ENCODE results near the gene TAL1.

TAL1 gene

DNA sequence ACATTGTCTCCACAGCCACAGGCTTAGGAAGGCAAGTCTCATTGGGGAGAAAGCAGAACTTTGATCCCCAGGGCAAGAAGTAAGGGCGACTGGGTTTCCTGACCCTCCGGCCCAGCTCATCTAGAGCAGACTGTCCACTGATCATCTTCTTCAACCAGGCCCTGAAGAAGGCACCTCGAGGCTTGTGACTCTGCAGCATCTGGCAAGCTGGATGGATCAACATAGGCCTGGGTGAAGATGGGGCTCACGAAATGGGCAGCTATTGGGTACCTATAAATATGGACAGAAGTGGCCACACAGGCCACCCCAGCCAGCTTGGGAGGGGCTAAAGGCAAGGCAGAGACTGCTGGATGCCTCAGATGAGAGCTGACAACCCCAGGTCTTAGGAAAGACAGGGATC is 13.0 kb downstream of the TAL1 start:
- H4K20me1 ChIP-seq (ENCODE audit: insufficient read depth, low read length, poor library complexity, severe bottlenecking) = no peaks in the 10 kb centered on the region
- H3K27me3 ChIP-seq (ENCODE audit: insufficient read depth, low read length, poor library complexity, severe bottlenecking) = no peaks in the 10 kb centered on the region
- no peaks in the 10 kb centered on the region for H3K4me1 ChIP-seq (ENCODE audit: insufficient read depth, low read length, poor library complexity, severe bottlenecking)
- H3K4me3 ChIP-seq (ENCODE audit: low read length, poor library complexity, severe bottlenecking) = no peak overlapping the region
- no peak overlapping the region for H2AFZ ChIP-seq (ENCODE audit: low read length)
- no peak overlapping the region for H3K9ac ChIP-seq (ENCODE audit: low read depth, low read length, poor library complexity, severe bottlenecking)
- no peak overlapping the region for H3K4me2 ChIP-seq (ENCODE audit: low read depth, low read length, poor library complexity, severe bottlenecking)
- no peaks in the 10 kb centered on the region for H3K9me3 ChIP-seq (ENCODE audit: insufficient read depth, low read depth, low read length)
- H3K9me2 ChIP-seq (replicated peaks; ENCODE audit: low read depth, low read length) = no peaks in the 10 kb centered on the region
- TF ChIP-seq, protein P1, sequence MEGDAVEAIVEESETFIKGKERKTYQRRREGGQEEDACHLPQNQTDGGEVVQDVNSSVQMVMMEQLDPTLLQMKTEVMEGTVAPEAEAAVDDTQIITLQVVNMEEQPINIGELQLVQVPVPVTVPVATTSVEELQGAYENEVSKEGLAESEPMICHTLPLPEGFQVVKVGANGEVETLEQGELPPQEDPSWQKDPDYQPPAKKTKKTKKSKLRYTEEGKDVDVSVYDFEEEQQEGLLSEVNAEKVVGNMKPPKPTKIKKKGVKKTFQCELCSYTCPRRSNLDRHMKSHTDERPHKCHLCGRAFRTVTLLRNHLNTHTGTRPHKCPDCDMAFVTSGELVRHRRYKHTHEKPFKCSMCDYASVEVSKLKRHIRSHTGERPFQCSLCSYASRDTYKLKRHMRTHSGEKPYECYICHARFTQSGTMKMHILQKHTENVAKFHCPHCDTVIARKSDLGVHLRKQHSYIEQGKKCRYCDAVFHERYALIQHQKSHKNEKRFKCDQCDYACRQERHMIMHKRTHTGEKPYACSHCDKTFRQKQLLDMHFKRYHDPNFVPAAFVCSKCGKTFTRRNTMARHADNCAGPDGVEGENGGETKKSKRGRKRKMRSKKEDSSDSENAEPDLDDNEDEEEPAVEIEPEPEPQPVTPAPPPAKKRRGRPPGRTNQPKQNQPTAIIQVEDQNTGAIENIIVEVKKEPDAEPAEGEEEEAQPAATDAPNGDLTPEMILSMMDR (conservative IDR thresholded peaks at IDR 0.05; ENCODE audit: low read length) = no peak
- TF ChIP-seq EZH2phosphoT487 (IDR thresholded peaks at IDR 0.05; ENCODE audit: borderline replicate concordance) = no peak
- H3K79me2 ChIP-seq (ENCODE audit: insufficient read depth, low read length) = no peaks in the 10 kb centered on the region
- no peaks in the 10 kb centered on the region for H3F3A ChIP-seq (ENCODE audit: low read depth)
- H3K36me3 ChIP-seq (ENCODE audit: insufficient read depth, low read length) = no peaks in the 10 kb centered on the region

DNA sequence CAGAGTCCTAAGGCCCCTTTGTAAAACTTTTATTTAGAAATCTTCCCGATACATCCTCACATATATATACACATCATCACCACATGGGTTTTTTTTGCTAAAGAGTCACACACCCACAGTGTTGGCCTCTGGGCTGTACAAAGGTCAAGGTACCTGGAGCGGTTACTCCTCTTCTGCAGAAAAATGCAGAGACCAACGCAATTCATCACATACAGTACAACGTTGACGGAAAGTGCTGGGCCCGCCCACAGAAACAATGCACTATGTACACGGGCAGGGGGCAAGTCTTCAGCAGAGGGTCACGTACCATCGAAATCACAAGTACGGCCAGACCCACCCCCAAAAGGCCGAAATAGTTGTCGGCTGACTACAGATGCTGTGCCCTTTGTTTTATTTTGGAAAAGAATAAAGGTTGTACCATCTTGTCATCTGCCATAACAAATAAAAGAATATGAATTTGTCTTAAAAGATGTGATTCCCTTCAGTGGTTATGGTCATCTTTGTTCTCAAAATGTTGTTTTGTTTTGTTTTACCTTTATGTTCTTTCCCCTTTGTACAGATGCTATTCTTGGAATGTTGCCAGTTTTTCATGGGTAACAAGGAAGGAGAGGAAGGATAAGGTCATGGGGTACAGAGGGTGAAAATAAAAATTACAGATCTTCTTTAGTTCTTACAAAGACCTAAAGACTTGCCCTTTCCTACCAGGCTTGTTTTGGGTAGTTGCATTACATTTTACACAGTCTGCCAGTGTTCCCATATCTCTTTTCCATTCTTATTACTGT is 15.6 kb downstream of the TAL1 start:
- no peaks in the 10 kb centered on the region for H3K9me2 ChIP-seq (replicated peaks; ENCODE audit: low read depth, low read length)
- no peaks in the 10 kb centered on the region for H3F3A ChIP-seq (ENCODE audit: low read depth)
- no peak for TF ChIP-seq EZH2phosphoT487 (IDR thresholded peaks at IDR 0.05; ENCODE audit: borderline replicate concordance)
- TF ChIP-seq, protein P1 (conservative IDR thresholded peaks at IDR 0.05; ENCODE audit: low read length) = no peak
- H3K4me1 ChIP-seq (ENCODE audit: insufficient read depth, low read length, poor library complexity, severe bottlenecking) = no peaks in the 10 kb centered on the region
- H3K36me3 ChIP-seq (ENCODE audit: insufficient read depth, low read length) = no peaks in the 10 kb centered on the region
- H2AFZ ChIP-seq (ENCODE audit: low read length) = no peak overlapping the region
- H4K20me1 ChIP-seq (ENCODE audit: insufficient read depth, low read length, poor library complexity, severe bottlenecking) = no peaks in the 10 kb centered on the region
- H3K9ac ChIP-seq (ENCODE audit: low read depth, low read length, poor library complexity, severe bottlenecking) = no peak overlapping the region
- H3K79me2 ChIP-seq (ENCODE audit: insufficient read depth, low read length) = no peaks in the 10 kb centered on the region
- H3K4me2 ChIP-seq (ENCODE audit: low read depth, low read length, poor library complexity, severe bottlenecking) = no peak overlapping the region
- H3K9me3 ChIP-seq (ENCODE audit: insufficient read depth, low read depth, low read length) = no peaks in the 10 kb centered on the region
- H3K4me3 ChIP-seq (ENCODE audit: low read length, poor library complexity, severe bottlenecking) = no peak overlapping the region
- no peaks in the 10 kb centered on the region for H3K27me3 ChIP-seq (ENCODE audit: insufficient read depth, low read length, poor library complexity, severe bottlenecking)

DNA sequence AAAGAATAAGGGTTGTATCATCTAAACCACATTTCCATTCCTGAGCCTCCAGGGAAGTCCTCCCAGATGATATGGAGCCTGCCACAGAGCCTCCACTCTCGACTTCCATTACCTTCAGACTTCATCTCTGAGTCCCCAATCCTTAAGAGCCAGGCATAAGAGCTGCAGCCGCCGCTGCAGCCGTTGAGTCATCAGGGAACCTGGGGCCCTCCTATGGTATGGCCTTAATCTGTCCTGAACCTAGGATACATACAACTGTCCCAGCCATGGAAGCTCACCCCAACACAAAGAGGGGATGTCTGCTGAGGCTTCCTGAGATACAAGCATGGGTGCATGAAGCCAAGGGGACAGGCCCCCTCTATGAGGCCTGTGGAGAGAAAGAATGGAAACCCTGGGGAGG is 16.3 kb downstream of the TAL1 start:
- Histone ChIP-seq H3K79me2 (ENCODE audit: insufficient read depth, low read length) (no peaks in the 10 kb centered on the region), H3K9ac (ENCODE audit: low read depth, low read length, poor library complexity, severe bottlenecking) (no peak overlapping the region), H3K4me3 (ENCODE audit: low read length, poor library complexity, severe bottlenecking) (no peak overlapping the region), H3K27me3 (ENCODE audit: insufficient read depth, low read length, poor library complexity, severe bottlenecking) (no peaks in the 10 kb centered on the region), H3F3A (ENCODE audit: low read depth) (no peaks in the 10 kb centered on the region), H4K20me1 (ENCODE audit: insufficient read depth, low read length, poor library complexity, severe bottlenecking) (no peaks in the 10 kb centered on the region), H3K9me3 (ENCODE audit: insufficient read depth, low read depth, low read length) (no peaks in the 10 kb centered on the region), H3K36me3 (ENCODE audit: insufficient read depth, low read length) (no peaks in the 10 kb centered on the region), H2AFZ (ENCODE audit: low read length) (no peak overlapping the region), H3K9me2 (replicated peaks; ENCODE audit: low read depth, low read length) (no peaks in the 10 kb centered on the region), H3K4me1 (ENCODE audit: insufficient read depth, low read length, poor library complexity, severe bottlenecking) (no peaks in the 10 kb centered on the region), H3K4me2 (ENCODE audit: low read depth, low read length, poor library complexity, severe bottlenecking) (no peak overlapping the region)
- no peak for TF ChIP-seq EZH2phosphoT487 (IDR thresholded peaks at IDR 0.05; ENCODE audit: borderline replicate concordance)
- TF ChIP-seq, protein P1 (conservative IDR thresholded peaks at IDR 0.05; ENCODE audit: low read length) = no peak
